Sigmoid colon (tissue), 7 donors: ENCODE measurements around the gene OLFML3. TPM values are rescaled to one million over a fixed set of nuclear protein-coding genes. Genes with fewer than 3 reads are reported as not detected.

Experiments used
- DNase-seq: peaks from one replicate; pipeline ENCODE4 v3.0.0-alpha.2; 2019
- H3K27ac ChIP-seq, 4 donors: fragments of 200-600 bp; sonication (generic); one replicate each; pipeline ENCODE4 v1.5.1; 2016 to 2019; ENCODE audit warnings: mild to moderate bottlenecking in 1 of 4
- H3K27me3 ChIP-seq, 3 donors: fragments of 200-600 bp; sonication (generic); one replicate each; pipeline ENCODE4 v1.5.1; 2019; ENCODE audit warnings: mild to moderate bottlenecking in 1 of 3
- H3K36me3 ChIP-seq, 4 donors: fragments of 200-600 bp; sonication (generic); one replicate each; pipeline ENCODE4 v1.5.1; 2016 to 2019
- H3K4me1 ChIP-seq, 4 donors: fragments of 200-600 bp; sonication (generic); one replicate each; pipeline ENCODE4 v1.5.1; 2017 to 2019
- H3K4me3 ChIP-seq, 4 donors: fragments of 200-600 bp; sonication (generic); one replicate each; pipeline ENCODE4 v1.5.1; 2017 to 2019; ENCODE audit warnings: mild to moderate bottlenecking in 2 of 4, moderate library complexity in 1 of 4
- H3K9me3 ChIP-seq, 4 donors: fragments of 200-600 bp in 3 of 4; sonication (generic) in 3 of 4; one replicate each; pipeline versions ENCODE4 v1.5.1 to v1.6.1; 2013 to 2019
- EP300 ChIP-seq, 4 donors: sonication (generic); formaldehyde crosslinking; IDR thresholded peaks; one replicate each; pipeline ENCODE4 v1.6.1; 2017; ENCODE audit warnings: antibody characterized with exemption in 4 of 4
- POLR2A ChIP-seq, 2 donors: fragments of 450-650 bp; IDR thresholded peaks; one replicate each; pipeline ENCODE4 v1.6.1; 2016; ENCODE audit warnings: antibody characterized with exemption in 2 of 2, mild to moderate bottlenecking in 2 of 2, moderate library complexity in 2 of 2
- POLR2AphosphoS5 ChIP-seq, 4 donors: sonication (generic); formaldehyde crosslinking; IDR thresholded peaks; one replicate each; pipeline ENCODE4 v1.6.1; 2017; ENCODE audit warnings: antibody characterized with exemption in 4 of 4
- WGBS, 2 donors: extraction: QIAGEN DNeasy Blood & Tissue Kit; methylation state at CpG; one replicate each; pipeline ENCODE4 v1.1.7; 2013; 5-methylcytosine and 5-hydroxymethylcytosine counted together
- intact Hi-C: fragments of 100-400 bp; cut with DNase I; formaldehyde crosslinking; loops from one replicate; pipeline ENCODE4 v1.15.1; 2023
- polyA plus RNA-seq, 3 donors: library from polyadenylated mRNA; stranded (reverse); fragments of 200-250 nt; gene quantifications; one replicate each; pipeline ENCODE4 v1.2.3, GENCODE V29; 2013
- total RNA-seq, 4 donors: library from RNA; depleted of rRNA; stranded (reverse); fragments of >200 nt; gene quantifications; one replicate each; pipeline ENCODE4 v1.1.0, GENCODE V29; 2016
- TF ChIP-seq, protein P1 (sequence below), 4 experiments: fragments of 450-650 bp in 3 of 4; fragments of 200-600 bp in 1 of 4; IDR thresholded peaks; one replicate each; pipeline ENCODE4 v1.5.1; 2016 to 2019; ENCODE audit warnings: antibody characterized with exemption in 4 of 4, mild to moderate bottlenecking in 3 of 4, moderate library complexity in 2 of 4
- donor health status: healthy with polysubstance abuse.
- donor health status: Bipolar disorder and iron deficiency.
- donor health status: healthy.

OLFML3 gene
- total and polyA plus RNA-seq, 7 donors, result 14.1 to 149 (median 94.0) TPM

DNA sequence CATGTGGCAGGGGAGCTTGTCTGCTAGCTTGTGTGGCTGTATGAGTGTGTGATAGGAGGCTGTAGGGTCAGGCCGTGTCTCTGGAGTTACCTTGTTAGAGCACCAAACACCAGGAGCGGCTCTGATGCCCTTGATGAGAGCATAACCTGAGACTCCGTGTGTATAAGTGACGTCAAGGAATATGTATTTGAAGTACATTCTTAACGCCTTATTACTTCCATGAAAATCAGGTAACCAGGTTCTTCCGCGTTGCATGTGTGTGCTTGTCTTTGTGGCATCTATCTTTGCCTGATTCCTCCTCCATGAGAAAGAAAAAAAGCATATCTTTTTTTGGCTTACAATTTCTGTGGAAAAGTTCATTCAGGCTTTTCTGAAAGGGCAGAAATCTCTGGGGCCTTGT lies 4.6 kb downstream of the OLFML3 start:
- H3K27ac ChIP-seq, result peak overlapping the region; percentile 80 to 91 (median 90)
- 91 to 93% methylated on average over 7 of the region's 7 CpGs for WGBS, 2 donors
- H3K4me1 ChIP-seq, result peaks cover 0 to 64% (median 50%) of the 10 kb centered on the region in 4 donors
- peak overlapping the region in 3 of 4 donors; percentile 49 to 55 (median 50) for H3K4me3 ChIP-seq
- TF ChIP-seq EP300 (IDR thresholded peaks at IDR 0.05) (no peak), POLR2A (IDR thresholded peaks at IDR 0.05) (no peak), POLR2AphosphoS5 (IDR thresholded peaks at IDR 0.05) (no peak)
- TF ChIP-seq, protein P1, sequence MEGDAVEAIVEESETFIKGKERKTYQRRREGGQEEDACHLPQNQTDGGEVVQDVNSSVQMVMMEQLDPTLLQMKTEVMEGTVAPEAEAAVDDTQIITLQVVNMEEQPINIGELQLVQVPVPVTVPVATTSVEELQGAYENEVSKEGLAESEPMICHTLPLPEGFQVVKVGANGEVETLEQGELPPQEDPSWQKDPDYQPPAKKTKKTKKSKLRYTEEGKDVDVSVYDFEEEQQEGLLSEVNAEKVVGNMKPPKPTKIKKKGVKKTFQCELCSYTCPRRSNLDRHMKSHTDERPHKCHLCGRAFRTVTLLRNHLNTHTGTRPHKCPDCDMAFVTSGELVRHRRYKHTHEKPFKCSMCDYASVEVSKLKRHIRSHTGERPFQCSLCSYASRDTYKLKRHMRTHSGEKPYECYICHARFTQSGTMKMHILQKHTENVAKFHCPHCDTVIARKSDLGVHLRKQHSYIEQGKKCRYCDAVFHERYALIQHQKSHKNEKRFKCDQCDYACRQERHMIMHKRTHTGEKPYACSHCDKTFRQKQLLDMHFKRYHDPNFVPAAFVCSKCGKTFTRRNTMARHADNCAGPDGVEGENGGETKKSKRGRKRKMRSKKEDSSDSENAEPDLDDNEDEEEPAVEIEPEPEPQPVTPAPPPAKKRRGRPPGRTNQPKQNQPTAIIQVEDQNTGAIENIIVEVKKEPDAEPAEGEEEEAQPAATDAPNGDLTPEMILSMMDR (IDR thresholded peaks at IDR 0.05), result no peak
- no peaks in the 10 kb centered on the region for H3K27me3 ChIP-seq
- H3K9me3 ChIP-seq, result no peaks in the 10 kb centered on the region
- intact Hi-C loops, result loop anchor here (2.0 to 10.0 kb wide), 4 partner anchors 111 to 531 kb away; partner anchors contain the start of genes SYT6 and TRIM33
- no peaks in the 10 kb centered on the region for H3K36me3 ChIP-seq
- DNase-seq, result no peak

DNA sequence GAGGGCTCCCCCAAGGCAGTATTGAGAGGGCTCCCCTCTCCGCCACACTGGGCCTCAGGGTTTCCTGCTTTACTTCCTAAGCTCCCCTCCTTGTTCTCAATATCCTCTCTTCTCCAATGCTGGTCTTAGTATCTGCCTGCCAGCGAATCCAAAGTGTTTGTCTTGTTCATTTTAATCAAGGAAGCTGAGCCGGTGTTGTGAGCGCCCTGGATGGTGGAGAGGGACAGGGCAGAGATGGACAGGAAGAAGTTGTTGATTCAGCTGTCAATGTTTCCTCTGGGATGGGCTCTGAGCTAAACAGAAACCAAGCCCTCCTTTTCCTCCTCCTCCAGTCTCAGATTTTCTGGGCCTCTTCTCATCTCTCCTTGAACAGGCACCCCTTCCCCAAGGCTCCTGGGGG lies 5.4 kb downstream of the OLFML3 start:
- no peaks in the 10 kb centered on the region for H3K36me3 ChIP-seq
- 41 to 47% methylated on average over 4 of the region's 4 CpGs for WGBS, 2 donors
- intact Hi-C loops, result loop anchor here (5.0 to 10.0 kb wide), 3 partner anchors 168 to 530 kb away; partner anchors contain the start of genes SYT6 and TRIM33
- H3K27me3 ChIP-seq, result no peaks in the 10 kb centered on the region
- H3K4me3 ChIP-seq, result no peak overlapping the region
- DNase-seq, result no peak
- H3K27ac ChIP-seq, result peak overlapping the region; percentile 80 to 91 (median 90)
- H3K4me1 ChIP-seq, result peaks cover 0 to 55% (median 49%) of the 10 kb centered on the region in 4 donors
- TF ChIP-seq, protein P1 (IDR thresholded peaks at IDR 0.05), result no peak
- TF ChIP-seq EP300 (IDR thresholded peaks at IDR 0.05), result no peak
- no peak for TF ChIP-seq POLR2A (IDR thresholded peaks at IDR 0.05)
- TF ChIP-seq POLR2AphosphoS5 (IDR thresholded peaks at IDR 0.05), result no peak
- H3K9me3 ChIP-seq, result no peaks in the 10 kb centered on the region

DNA sequence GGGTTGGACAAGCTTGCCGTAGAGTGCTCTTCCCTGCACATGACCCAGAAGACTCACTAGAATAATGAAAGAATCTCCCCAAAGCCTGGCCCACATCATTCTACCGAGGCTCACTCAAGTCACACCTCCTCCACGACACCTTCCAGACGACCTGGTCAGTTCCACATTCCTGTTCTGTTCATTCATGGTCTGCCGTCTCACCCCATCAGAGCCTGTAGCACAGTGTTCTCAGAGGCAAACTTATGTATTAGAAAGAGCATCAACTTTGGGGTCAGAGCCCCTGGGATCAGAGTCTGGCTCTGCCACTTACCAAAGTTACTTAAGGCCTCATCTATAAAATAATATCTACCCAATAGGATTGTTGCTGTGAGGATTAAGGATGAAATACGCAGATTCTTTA lies 7.5 kb downstream of the OLFML3 start:
- WGBS, 2 donors, result 83 to 87% methylated on average over 6 of the region's 6 CpGs
- Histone ChIP-seq H3K9me3 (no peaks in the 10 kb centered on the region), H3K4me1 (peaks cover 0 to 36% (median 33%) of the 10 kb centered on the region in 4 donors), H3K36me3 (no peaks in the 10 kb centered on the region), H3K4me3 (no peak overlapping the region), H3K27ac (no peak overlapping the region), H3K27me3 (no peaks in the 10 kb centered on the region)
- intact Hi-C loops, result loop anchor here (10.0 kb wide), 1 partner anchor 528 kb away; the partner anchor contains the start of gene TRIM33
- TF ChIP-seq, protein P1 (IDR thresholded peaks at IDR 0.05), result no peak
- no peak for TF ChIP-seq POLR2AphosphoS5 (IDR thresholded peaks at IDR 0.05)
- no peak for TF ChIP-seq EP300 (IDR thresholded peaks at IDR 0.05)
- no peak for TF ChIP-seq POLR2A (IDR thresholded peaks at IDR 0.05)
- DNase-seq, result no peak

DNA sequence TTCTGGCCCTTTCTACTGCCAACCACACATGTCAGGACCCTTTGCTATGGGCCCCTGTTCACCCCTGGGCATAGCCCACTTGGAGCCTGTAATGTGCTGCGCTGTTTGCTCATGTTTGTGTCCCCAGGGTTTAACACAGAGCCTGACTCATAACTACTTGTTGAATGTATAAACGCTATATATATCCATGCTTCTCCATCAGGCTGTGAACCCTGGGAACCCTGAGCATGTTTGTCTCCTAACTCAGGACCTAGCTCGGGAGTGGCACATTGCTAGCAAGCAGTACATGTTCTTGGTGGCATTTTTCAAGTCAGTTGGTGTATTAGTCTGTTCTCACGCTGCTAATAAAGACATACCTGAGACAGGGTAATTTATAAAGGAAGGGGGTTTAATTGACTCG lies 8.0 kb downstream of the OLFML3 start:
- intact Hi-C loops, result loop anchor here (10.0 kb wide), 1 partner anchor 528 kb away; the partner anchor contains the start of gene TRIM33
- Histone ChIP-seq H3K4me1 (peaks cover 0 to 32% (median 28%) of the 10 kb centered on the region in 4 donors), H3K9me3 (no peaks in the 10 kb centered on the region), H3K27ac (no peak overlapping the region), H3K27me3 (no peaks in the 10 kb centered on the region), H3K36me3 (no peaks in the 10 kb centered on the region), H3K4me3 (no peak overlapping the region)
- TF ChIP-seq POLR2AphosphoS5 (IDR thresholded peaks at IDR 0.05), result no peak
- TF ChIP-seq, protein P1 (IDR thresholded peaks at IDR 0.05), result no peak
- TF ChIP-seq POLR2A (IDR thresholded peaks at IDR 0.05), result no peak
- no peak for TF ChIP-seq EP300 (IDR thresholded peaks at IDR 0.05)
- no peak for DNase-seq
- WGBS, 2 donors, result 74% methylated on average over 5 of the region's 5 CpGs

DNA sequence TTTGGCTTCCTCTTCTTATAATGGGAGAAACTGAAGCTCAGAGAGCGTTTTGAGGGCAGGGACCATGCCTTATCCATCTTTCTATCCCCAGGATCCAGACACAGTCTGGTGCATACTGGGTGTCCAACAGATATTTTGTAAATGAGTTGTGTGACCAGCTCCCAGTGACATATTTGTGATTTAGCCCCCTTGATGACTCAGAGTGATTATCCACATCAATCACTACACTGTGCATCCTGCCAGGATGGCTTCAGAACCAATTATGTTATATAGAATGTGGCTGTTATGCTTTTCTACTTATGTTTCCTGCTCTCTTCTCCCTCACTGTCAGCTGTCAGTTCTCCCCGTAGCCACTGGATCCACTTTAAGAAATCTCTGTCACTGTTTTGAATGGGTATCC lies 11.3 kb downstream of the OLFML3 start:
- no peaks in the 10 kb centered on the region for H3K36me3 ChIP-seq
- TF ChIP-seq EP300 (IDR thresholded peaks at IDR 0.05) (no peak), POLR2AphosphoS5 (IDR thresholded peaks at IDR 0.05) (no peak), POLR2A (IDR thresholded peaks at IDR 0.05) (no peak)
- TF ChIP-seq, protein P1 (IDR thresholded peaks at IDR 0.05), result no peak
- H3K27ac ChIP-seq, result no peak overlapping the region
- peaks cover 0 to 6% (median 0%) of the 10 kb centered on the region in 4 donors for H3K9me3 ChIP-seq
- H3K27me3 ChIP-seq, result no peaks in the 10 kb centered on the region
- no peak for DNase-seq
- no peaks in the 10 kb centered on the region for H3K4me1 ChIP-seq
- WGBS, 2 donors, result 45 to 67% methylated on average over 2 of the region's 2 CpGs
- intact Hi-C loops, result no loop called here
- no peak overlapping the region for H3K4me3 ChIP-seq
